Gastrocnemius medialis (tissue), 4 donors: ENCODE results near the gene COMMD9.

ENCODE experiments used
- POLR2A ChIP-seq, 2 donors: fragments of 450-650 bp; IDR thresholded peaks; one replicate each; pipeline ENCODE4 v1.6.1; 2017; ENCODE audit warnings: antibody characterized with exemption in 2 of 2, mild to moderate bottlenecking in 2 of 2, moderate library complexity in 2 of 2
- TF ChIP-seq, protein P1 (sequence below), 5 experiments: fragments of 450-650 bp in 3 of 5; fragments of 200-600 bp in 2 of 5; sonication (generic) in 2 of 5; IDR thresholded peaks in 4 of 5; conservative IDR thresholded peaks in 1 of 5; 1 replicate in 4 of 5; 2 replicates in 1 of 5; pipeline ENCODE4 v1.5.1; 2016 to 2019; ENCODE audit warnings: antibody characterized with exemption in 5 of 5, mild to moderate bottlenecking in 3 of 5, moderate library complexity in 3 of 5

DNA sequence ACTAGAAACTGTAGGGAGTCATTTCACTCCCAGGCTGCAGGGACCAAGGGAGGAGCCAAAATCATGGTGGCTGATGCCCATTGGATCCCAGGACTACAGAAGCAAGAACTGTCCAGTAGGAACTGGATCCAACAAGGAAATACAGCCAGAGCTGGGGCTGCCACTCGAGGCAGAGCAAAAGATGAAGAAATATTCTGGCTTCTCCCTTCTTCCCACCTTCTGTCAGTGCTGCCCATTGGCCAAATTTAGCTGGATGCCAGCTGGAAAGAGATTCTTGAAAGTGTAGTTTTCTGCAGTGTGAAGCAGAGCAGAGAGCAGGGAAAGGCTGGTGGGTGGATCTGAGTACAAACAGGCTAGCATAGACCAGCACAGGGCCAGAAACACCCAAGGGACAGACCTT is 45.6 kb downstream of the COMMD9 start:
- no peak for TF ChIP-seq POLR2A (IDR thresholded peaks at IDR 0.05)
- TF ChIP-seq, protein P1, sequence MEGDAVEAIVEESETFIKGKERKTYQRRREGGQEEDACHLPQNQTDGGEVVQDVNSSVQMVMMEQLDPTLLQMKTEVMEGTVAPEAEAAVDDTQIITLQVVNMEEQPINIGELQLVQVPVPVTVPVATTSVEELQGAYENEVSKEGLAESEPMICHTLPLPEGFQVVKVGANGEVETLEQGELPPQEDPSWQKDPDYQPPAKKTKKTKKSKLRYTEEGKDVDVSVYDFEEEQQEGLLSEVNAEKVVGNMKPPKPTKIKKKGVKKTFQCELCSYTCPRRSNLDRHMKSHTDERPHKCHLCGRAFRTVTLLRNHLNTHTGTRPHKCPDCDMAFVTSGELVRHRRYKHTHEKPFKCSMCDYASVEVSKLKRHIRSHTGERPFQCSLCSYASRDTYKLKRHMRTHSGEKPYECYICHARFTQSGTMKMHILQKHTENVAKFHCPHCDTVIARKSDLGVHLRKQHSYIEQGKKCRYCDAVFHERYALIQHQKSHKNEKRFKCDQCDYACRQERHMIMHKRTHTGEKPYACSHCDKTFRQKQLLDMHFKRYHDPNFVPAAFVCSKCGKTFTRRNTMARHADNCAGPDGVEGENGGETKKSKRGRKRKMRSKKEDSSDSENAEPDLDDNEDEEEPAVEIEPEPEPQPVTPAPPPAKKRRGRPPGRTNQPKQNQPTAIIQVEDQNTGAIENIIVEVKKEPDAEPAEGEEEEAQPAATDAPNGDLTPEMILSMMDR (IDR thresholded peaks at IDR 0.05 in 4 of 5, conservative IDR thresholded peaks at IDR 0.05 in 1 of 5), result no peak
